Effector CD8-positive, alpha-beta T cell (primary cell): ENCODE measurements around the gene DYNLRB1.

Experiments used
- DNase-seq: peaks from one replicate; lab custom pipeline; 2025; lab: John Stamatoyannopoulos, UW

DYNLRB1 gene

GRCh38 chr20:34558320-34559218 is 42.3 kb downstream of the DYNLRB1 start, which contains the start of gene MAP1LC3A:
TSS of gene MAP1LC3A (plus strand) at chr20:34558718. CDS start at chr20:34558869, 151 bp downstream.
- peak; percentile 95 for DNase-seq

GRCh38 chr20:34559311-34560140 is 43.3 kb downstream of the DYNLRB1 start:
- peak; percentile 16 for DNase-seq

GRCh38 chr20:34560141-34560523 is 43.9 kb downstream of the DYNLRB1 start:
- DNase-seq = no peak

- DNase-seq = no peak
These were observed 44.4 kb downstream of the DYNLRB1 start for GRCh38 chr20:34560614-34561013.

- no peak for DNase-seq
These were observed 45.4 kb downstream of the DYNLRB1 start for GRCh38 chr20:34561661-34562060.

- no peak for DNase-seq
These were observed 46.4 kb downstream of the DYNLRB1 start for GRCh38 chr20:34562641-34563040.

GRCh38 chr20:34564833-34565232 is 48.6 kb downstream of the DYNLRB1 start:
- no peak for DNase-seq

GRCh38 chr20:34566978-34567891 is 51.0 kb downstream of the DYNLRB1 start:
- DNase-seq = no peak

- no peak for DNase-seq
These were observed 52.0 kb downstream of the DYNLRB1 start for GRCh38 chr20:34567892-34568865.

- DNase-seq = no peak
These were observed 53.4 kb downstream of the DYNLRB1 start for GRCh38 chr20:34569598-34569997.

GRCh38 chr20:34570859-34571306 is 54.7 kb downstream of the DYNLRB1 start:
- DNase-seq = no peak

- DNase-seq = no peak
These were observed 55.5 kb downstream of the DYNLRB1 start for GRCh38 chr20:34571753-34572152.

- DNase-seq = no peak
These were observed 57.5 kb downstream of the DYNLRB1 start for GRCh38 chr20:34573541-34574300.

GRCh38 chr20:34574426-34574825 is 58.2 kb downstream of the DYNLRB1 start:
- DNase-seq = no peak

- DNase-seq = no peak
These were observed 58.6 kb downstream of the DYNLRB1 start for GRCh38 chr20:34574861-34575260.

- no peak for DNase-seq
These were observed 59.0 kb downstream of the DYNLRB1 start for GRCh38 chr20:34575271-34575670.

- no peak for DNase-seq
These were observed 59.5 kb downstream of the DYNLRB1 start for GRCh38 chr20:34575756-34576155.

- no peak for DNase-seq
These were observed 60.8 kb downstream of the DYNLRB1 start for GRCh38 chr20:34577061-34577460.

GRCh38 chr20:34578025-34578424 is 61.8 kb downstream of the DYNLRB1 start:
- no peak for DNase-seq

GRCh38 chr20:34578521-34578920 is 62.3 kb downstream of the DYNLRB1 start:
- DNase-seq = no peak
